ENCODE data around the gene UCK2.

DNA sequence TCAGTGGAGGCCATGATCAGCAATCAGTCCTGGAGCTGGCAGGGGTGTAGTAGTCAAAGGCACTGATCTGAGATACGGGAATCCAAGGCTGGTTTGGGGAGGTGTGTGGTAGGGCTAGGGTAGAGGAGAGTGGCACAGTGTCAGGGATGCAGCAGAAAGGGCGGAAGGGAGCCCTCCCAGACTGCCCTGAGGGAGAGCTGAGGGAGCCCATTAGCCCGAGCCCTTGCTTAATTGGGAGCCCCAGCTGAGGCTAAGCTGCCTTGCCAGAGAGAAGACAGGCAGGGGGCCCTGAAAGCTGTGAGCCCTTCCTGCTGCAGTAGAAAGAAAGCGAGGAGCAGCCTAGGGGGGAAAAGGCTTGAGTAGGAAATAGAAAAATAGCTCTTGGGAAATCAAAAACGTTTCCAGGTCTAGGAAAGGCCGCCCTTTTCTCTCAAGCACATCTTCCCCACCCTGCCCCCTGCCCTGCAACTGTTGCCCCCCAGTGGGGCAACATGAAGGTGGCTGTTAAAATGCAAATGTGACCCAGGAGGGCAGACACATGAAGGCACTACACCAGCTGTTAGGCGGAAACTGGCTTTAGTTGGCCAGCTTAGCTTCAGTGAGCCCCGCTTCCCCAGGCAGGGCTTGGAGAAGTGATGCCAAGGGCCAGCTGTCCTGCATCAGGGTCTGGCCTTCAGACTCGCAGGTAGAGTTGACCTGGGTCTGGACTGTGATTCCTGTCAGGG, 106.2 kb downstream of the UCK2 start:
- TF ChIP-seq TCF12 (IDR thresholded peaks at IDR 0.05; ENCODE audit: low read depth), result no peak
- TF ChIP-seq, protein P1, sequence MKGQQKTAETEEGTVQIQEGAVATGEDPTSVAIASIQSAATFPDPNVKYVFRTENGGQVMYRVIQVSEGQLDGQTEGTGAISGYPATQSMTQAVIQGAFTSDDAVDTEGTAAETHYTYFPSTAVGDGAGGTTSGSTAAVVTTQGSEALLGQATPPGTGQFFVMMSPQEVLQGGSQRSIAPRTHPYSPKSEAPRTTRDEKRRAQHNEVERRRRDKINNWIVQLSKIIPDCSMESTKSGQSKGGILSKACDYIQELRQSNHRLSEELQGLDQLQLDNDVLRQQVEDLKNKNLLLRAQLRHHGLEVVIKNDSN (IDR thresholded peaks at IDR 0.05), result no peak
- TF ChIP-seq, protein P2, sequence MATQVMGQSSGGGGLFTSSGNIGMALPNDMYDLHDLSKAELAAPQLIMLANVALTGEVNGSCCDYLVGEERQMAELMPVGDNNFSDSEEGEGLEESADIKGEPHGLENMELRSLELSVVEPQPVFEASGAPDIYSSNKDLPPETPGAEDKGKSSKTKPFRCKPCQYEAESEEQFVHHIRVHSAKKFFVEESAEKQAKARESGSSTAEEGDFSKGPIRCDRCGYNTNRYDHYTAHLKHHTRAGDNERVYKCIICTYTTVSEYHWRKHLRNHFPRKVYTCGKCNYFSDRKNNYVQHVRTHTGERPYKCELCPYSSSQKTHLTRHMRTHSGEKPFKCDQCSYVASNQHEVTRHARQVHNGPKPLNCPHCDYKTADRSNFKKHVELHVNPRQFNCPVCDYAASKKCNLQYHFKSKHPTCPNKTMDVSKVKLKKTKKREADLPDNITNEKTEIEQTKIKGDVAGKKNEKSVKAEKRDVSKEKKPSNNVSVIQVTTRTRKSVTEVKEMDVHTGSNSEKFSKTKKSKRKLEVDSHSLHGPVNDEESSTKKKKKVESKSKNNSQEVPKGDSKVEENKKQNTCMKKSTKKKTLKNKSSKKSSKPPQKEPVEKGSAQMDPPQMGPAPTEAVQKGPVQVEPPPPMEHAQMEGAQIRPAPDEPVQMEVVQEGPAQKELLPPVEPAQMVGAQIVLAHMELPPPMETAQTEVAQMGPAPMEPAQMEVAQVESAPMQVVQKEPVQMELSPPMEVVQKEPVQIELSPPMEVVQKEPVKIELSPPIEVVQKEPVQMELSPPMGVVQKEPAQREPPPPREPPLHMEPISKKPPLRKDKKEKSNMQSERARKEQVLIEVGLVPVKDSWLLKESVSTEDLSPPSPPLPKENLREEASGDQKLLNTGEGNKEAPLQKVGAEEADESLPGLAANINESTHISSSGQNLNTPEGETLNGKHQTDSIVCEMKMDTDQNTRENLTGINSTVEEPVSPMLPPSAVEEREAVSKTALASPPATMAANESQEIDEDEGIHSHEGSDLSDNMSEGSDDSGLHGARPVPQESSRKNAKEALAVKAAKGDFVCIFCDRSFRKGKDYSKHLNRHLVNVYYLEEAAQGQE (IDR thresholded peaks at IDR 0.05; ENCODE audit: low read depth), result no peak
- no peak for TF ChIP-seq EP300 (IDR thresholded peaks at IDR 0.05; ENCODE audit: borderline replicate concordance)
- TF ChIP-seq CREB1 (IDR thresholded peaks at IDR 0.05; ENCODE audit: low read depth), result no peak
- no peak for TF ChIP-seq RAD21 (IDR thresholded peaks at IDR 0.05; ENCODE audit: low read depth)
- TF ChIP-seq CEBPB (IDR thresholded peaks at IDR 0.05), result no peak
